Stomach (tissue), 9 donors: ENCODE measurements around the gene GHRHR. TPM values are rescaled to one million over a fixed set of nuclear protein-coding genes. Genes with fewer than 3 reads are reported as not detected.

Experiments used
- DNase-seq, 2 donors: peaks; one replicate each; pipeline versions ENCODE4 v3.0.0 to v3.0.0-alpha.2; 2013 to 2019
- H3K27ac ChIP-seq, 5 donors: fragments of 200-600 bp in 4 of 5; sonication (generic) in 4 of 5; one replicate each; pipeline ENCODE4 v1.5.1; 2013 to 2019; ENCODE audit warnings: mild to moderate bottlenecking in 1 of 5, moderate library complexity in 1 of 5
- H3K27me3 ChIP-seq, 3 donors: fragments of 200-600 bp; sonication (generic); one replicate each; pipeline ENCODE4 v1.5.1; 2017 to 2019; ENCODE audit warnings: mixed run types in 1 of 3
- H3K36me3 ChIP-seq, 4 donors: fragments of 200-600 bp; sonication (generic); 1 replicate in 3 of 4; 2 replicates in 1 of 4; pipeline ENCODE4 v1.5.1; 2016 to 2019
- H3K4me1 ChIP-seq, 4 donors: fragments of 200-600 bp; sonication (generic); one replicate each; pipeline ENCODE4 v1.5.1; 2016 to 2019
- H3K4me3 ChIP-seq, 4 donors: fragments of 200-600 bp; sonication (generic) in 3 of 4; one replicate each; pipeline ENCODE4 v1.5.1; 2016 to 2019; ENCODE audit warnings: mild to moderate bottlenecking in 1 of 4
- H3K9me3 ChIP-seq, 4 donors: fragments of 200-600 bp; sonication (generic); one replicate each; pipeline ENCODE4 v1.5.1; 2016 to 2019
- CTCF ChIP-seq, 7 experiments: fragments of 450-650 bp in 4 of 7; fragments of 200-600 bp in 3 of 7; sonication (generic) in 3 of 7; IDR thresholded peaks; one replicate each; pipeline ENCODE4 v1.5.1; 2016 to 2019; ENCODE audit warnings: antibody characterized with exemption in 7 of 7, control low read depth in 2 of 7, mild to moderate bottlenecking in 1 of 7
- EP300 ChIP-seq: sonication (generic); formaldehyde crosslinking; IDR thresholded peaks from one replicate; pipeline ENCODE4 v1.6.1; 2017; ENCODE audit warnings: antibody characterized with exemption
- POLR2A ChIP-seq, 4 donors: fragments of 450-650 bp; IDR thresholded peaks; one replicate each; pipeline ENCODE4 v1.6.1; 2016; ENCODE audit warnings: antibody characterized with exemption in 4 of 4, control low read depth in 2 of 4, mild to moderate bottlenecking in 1 of 4, moderate library complexity in 1 of 4
- POLR2AphosphoS5 ChIP-seq, 3 donors: sonication (generic); formaldehyde crosslinking; IDR thresholded peaks; one replicate each; pipeline ENCODE4 v1.6.1; 2016; ENCODE audit warnings: antibody characterized with exemption in 3 of 3
- WGBS, 5 donors: extraction: QIAGEN DNeasy Blood & Tissue Kit in 3 of 5; methylation state at CpG; one replicate each; pipeline versions ENCODE4 v1.1.5 to v1.1.7; 2013 to 2018; 5-methylcytosine and 5-hydroxymethylcytosine counted together
- intact Hi-C: fragments of 100-400 bp; cut with DNase I; formaldehyde crosslinking; loops from one replicate; pipeline ENCODE4 v1.15.1; 2023; ENCODE audit warnings: low total_unique reads
- polyA plus RNA-seq, 3 donors: library from polyadenylated mRNA; stranded (reverse); fragments of 200-250 nt; gene quantifications; one replicate each; pipeline ENCODE4 v1.2.3, GENCODE V29; 2013
- total RNA-seq, 5 donors: library from RNA; depleted of rRNA; stranded (reverse); fragments of >200 nt; gene quantifications; one replicate each; pipeline versions ENCODE4 v1.1.0 to v1.2.3, GENCODE V29; 2014 to 2016
- donor health status: healthy with polysubstance abuse.
- donor health status: Bipolar disorder and iron deficiency.
- donor health status: healthy.

Gene GHRHR
- total and polyA plus RNA-seq, 8 donors = 0.33 TPM; not detected in 7

- peaks cover 0 to 36% (median 0%) of the 10 kb centered on the region in 3 donors for H3K27me3 ChIP-seq
- TF ChIP-seq POLR2AphosphoS5 (IDR thresholded peaks at IDR 0.05) (no peak), POLR2A (IDR thresholded peaks at IDR 0.05) (no peak), EP300 (no peak), CTCF (IDR thresholded peaks at IDR 0.05) (no peak)
- H3K36me3 ChIP-seq = no peaks in the 10 kb centered on the region
- peaks cover 0 to 16% (median 5%) of the 10 kb centered on the region in 4 donors for H3K4me1 ChIP-seq
- H3K27ac ChIP-seq = no peak overlapping the region
- 84 to 90% (median 89%) methylated on average over 15 to 16 of the region's 16 CpGs for WGBS, 5 donors
- no peaks in the 10 kb centered on the region for H3K9me3 ChIP-seq
- DNase-seq = no peak
- no peak overlapping the region for H3K4me3 ChIP-seq
- intact Hi-C loops = no loop called here
Observed at GRCh38 chr7:30989008-30989823, 25.5 kb downstream of the GHRHR start.

GRCh38 chr7:30989824-30990672 is 26.3 kb downstream of the GHRHR start:
- Histone ChIP-seq H3K4me1 (peaks cover 0 to 11% (median 5%) of the 10 kb centered on the region in 4 donors), H3K27ac (no peak overlapping the region), H3K9me3 (no peaks in the 10 kb centered on the region), H3K36me3 (no peaks in the 10 kb centered on the region), H3K27me3 (peaks cover 0 to 32% (median 0%) of the 10 kb centered on the region in 3 donors), H3K4me3 (no peak overlapping the region)
- intact Hi-C loops = no loop called here
- TF ChIP-seq EP300 = no peak
- no peak for TF ChIP-seq POLR2AphosphoS5 (IDR thresholded peaks at IDR 0.05)
- no peak for TF ChIP-seq POLR2A (IDR thresholded peaks at IDR 0.05)
- no peak for DNase-seq
- 85 to 90% (median 87%) methylated on average over 10 of the region's 10 CpGs for WGBS, 5 donors

- H3K4me3 ChIP-seq = no peak overlapping the region
- H3K27me3 ChIP-seq = peaks cover 0 to 32% (median 0%) of the 10 kb centered on the region in 3 donors
- H3K27ac ChIP-seq = no peak overlapping the region
- H3K4me1 ChIP-seq = peaks cover 0 to 11% (median 5%) of the 10 kb centered on the region in 4 donors
- no peaks in the 10 kb centered on the region for H3K36me3 ChIP-seq
- H3K9me3 ChIP-seq = no peaks in the 10 kb centered on the region
- DNase-seq = no peak
- intact Hi-C loops = no loop called here
- WGBS, 5 donors = 82 to 89% (median 86%) methylated on average over 6 of the region's 6 CpGs
- no peak for TF ChIP-seq POLR2A (IDR thresholded peaks at IDR 0.05)
- no peak for TF ChIP-seq CTCF (IDR thresholded peaks at IDR 0.05)
Observed at GRCh38 chr7:30990673-30991170, 27.0 kb downstream of the GHRHR start.

- intact Hi-C loops = no loop called here
- Histone ChIP-seq H3K27ac (no peak overlapping the region), H3K27me3 (peaks cover 0 to 21% (median 0%) of the 10 kb centered on the region in 3 donors), H3K4me3 (no peak overlapping the region), H3K36me3 (no peaks in the 10 kb centered on the region), H3K9me3 (no peaks in the 10 kb centered on the region), H3K4me1 (peaks cover 0 to 11% (median 5%) of the 10 kb centered on the region in 4 donors)
- no peak for DNase-seq
- TF ChIP-seq CTCF (IDR thresholded peaks at IDR 0.05) (no peak), POLR2A (IDR thresholded peaks at IDR 0.05) (no peak), POLR2AphosphoS5 (IDR thresholded peaks at IDR 0.05) (no peak), EP300 (no peak)
- 77 to 88% (median 85%) methylated on average over 10 to 18 of the region's 18 CpGs for WGBS, 5 donors
Observed at GRCh38 chr7:30992414-30992813, 28.7 kb downstream of the GHRHR start.
